ENCODE measurements around the gene RAPGEF1.

DNA sequence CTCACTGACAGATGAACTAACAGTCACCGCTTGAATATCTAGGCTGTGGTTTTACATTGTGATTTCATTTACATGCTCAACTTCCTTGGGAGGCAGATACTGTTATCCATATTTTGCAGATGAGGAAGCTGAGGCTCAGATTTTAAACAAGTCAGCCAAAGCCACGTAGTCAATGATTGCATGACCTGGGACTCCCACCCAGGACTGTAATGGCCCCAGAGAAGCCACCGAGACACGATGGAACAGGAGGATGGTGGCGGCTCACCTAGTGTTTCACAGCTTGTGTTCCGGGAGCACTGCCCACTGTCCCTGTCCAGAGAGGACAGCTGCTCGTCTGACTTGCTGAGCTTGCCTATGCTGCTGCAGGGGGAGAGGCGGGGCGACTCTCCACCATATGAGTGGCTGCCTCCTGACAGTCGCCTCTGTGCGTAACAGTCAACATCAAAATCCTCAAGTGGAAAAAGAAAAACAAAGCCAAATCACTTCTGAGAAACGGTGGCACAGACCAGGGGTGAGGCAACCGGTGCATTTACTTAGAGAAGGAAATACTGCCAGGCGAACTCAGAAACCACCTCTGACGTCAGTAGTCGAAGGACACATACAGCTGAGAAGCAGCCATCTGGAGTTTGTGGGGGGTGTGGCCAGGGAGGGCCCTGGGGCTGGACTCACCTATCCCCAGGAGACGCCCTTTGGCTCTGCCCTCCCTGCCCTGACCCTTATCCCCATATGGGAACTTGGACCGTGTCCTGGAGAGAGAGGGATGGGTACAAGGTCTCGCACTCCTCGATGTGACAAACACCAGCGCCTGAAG lies 112.0 kb downstream of the RAPGEF1 start:
- TF ChIP-seq, protein P1, sequence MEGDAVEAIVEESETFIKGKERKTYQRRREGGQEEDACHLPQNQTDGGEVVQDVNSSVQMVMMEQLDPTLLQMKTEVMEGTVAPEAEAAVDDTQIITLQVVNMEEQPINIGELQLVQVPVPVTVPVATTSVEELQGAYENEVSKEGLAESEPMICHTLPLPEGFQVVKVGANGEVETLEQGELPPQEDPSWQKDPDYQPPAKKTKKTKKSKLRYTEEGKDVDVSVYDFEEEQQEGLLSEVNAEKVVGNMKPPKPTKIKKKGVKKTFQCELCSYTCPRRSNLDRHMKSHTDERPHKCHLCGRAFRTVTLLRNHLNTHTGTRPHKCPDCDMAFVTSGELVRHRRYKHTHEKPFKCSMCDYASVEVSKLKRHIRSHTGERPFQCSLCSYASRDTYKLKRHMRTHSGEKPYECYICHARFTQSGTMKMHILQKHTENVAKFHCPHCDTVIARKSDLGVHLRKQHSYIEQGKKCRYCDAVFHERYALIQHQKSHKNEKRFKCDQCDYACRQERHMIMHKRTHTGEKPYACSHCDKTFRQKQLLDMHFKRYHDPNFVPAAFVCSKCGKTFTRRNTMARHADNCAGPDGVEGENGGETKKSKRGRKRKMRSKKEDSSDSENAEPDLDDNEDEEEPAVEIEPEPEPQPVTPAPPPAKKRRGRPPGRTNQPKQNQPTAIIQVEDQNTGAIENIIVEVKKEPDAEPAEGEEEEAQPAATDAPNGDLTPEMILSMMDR (IDR thresholded peaks at IDR 0.05; ENCODE audit: low read depth, low read length) = no peak
- TF ChIP-seq POLR2A (IDR thresholded peaks at IDR 0.05; ENCODE audit: extremely low read depth, insufficient read length) (no peak), MYC (IDR thresholded peaks at IDR 0.05; ENCODE audit: low read depth, low read length) (no peak)
- TF ChIP-seq, protein P2, sequence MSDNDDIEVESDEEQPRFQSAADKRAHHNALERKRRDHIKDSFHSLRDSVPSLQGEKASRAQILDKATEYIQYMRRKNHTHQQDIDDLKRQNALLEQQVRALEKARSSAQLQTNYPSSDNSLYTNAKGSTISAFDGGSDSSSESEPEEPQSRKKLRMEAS (IDR thresholded peaks at IDR 0.05; ENCODE audit: low read depth, low read length) = no peak
